Activated CD4-positive, alpha-beta T cell treated with anti-CD3 and anti-CD28 coated beads for 36 hours (primary cell): ENCODE measurements around the gene CD247. TPM values are rescaled to one million over a fixed set of nuclear protein-coding genes. Genes with fewer than 3 reads are reported as not detected.
A peak's percentile ranks its signal among the peaks of the same experiment; 100 is the strongest.

Source experiments
- ATAC-seq: fragments of 200-7000 bp; cut with Tn5 transposase; one replicate; pipeline ENCODE4 v1.10.0; 2021; ENCODE audit warnings: mild to moderate bottlenecking, moderate library complexity
- CTCF ChIA-PET: fragments of 350-600 bp; sonication (Branson Sonifier 250); formaldehyde crosslinking; loops from one replicate; lab custom pipeline; 2021; ENCODE audit warnings: antibody characterized with exemption; lab: Charles Lee
- POLR2A ChIA-PET: fragments of 350-600 bp; sonication (Branson Sonifier 250); formaldehyde crosslinking; loops from one replicate; lab custom pipeline; 2021; ENCODE audit warnings: antibody characterized with exemption, inconsistent platforms; lab: Charles Lee
- DNase-seq: peaks from one replicate; pipeline ENCODE4 v3.0.0-alpha.2; 2020
- H3K27ac Mint-ChIP-seq: one replicate; pipeline ENCODE4 v1.8.0; 2021; ENCODE audit warnings: mixed read lengths
- H3K27me3 Mint-ChIP-seq: one replicate; pipeline ENCODE4 v1.8.0; 2021; ENCODE audit warnings: mixed read lengths
- H3K36me3 Mint-ChIP-seq: one replicate; pipeline ENCODE4 v1.8.0; 2021; ENCODE audit warnings: low read depth, mixed read lengths
- H3K4me1 Mint-ChIP-seq: one replicate; pipeline ENCODE4 v1.8.0; 2021; ENCODE audit warnings: mixed read lengths
- H3K4me3 Mint-ChIP-seq: one replicate; pipeline ENCODE4 v1.8.0; 2021; ENCODE audit warnings: mild to moderate bottlenecking, moderate library complexity, mixed read lengths
- H3K9me3 Mint-ChIP-seq: one replicate; pipeline ENCODE4 v1.8.0; 2021; ENCODE audit warnings: low read depth, mixed read lengths
- intact Hi-C, 2 experiments: fragments of 100-400 bp; cut with DNase I in 1 of 2; cut with micrococcal nuclease in 1 of 2; formaldehyde crosslinking; loops; one replicate each; pipeline versions ENCODE4 v1.14.2 to v1.15.1; 2022 to 2024; cut with DNase I, micrococcal nuclease
- total RNA-seq, 2 experiments: library from RNA; stranded (reverse); gene quantifications; one replicate each; pipeline ENCODE4 v1.2.3, GENCODE V29; 2021

Gene CD247
- total RNA-seq, 2 experiments from 2014 or later: 149 TPM

GRCh38 chr1:167454894-167455785 is 63.2 kb downstream of the CD247 start:
- CTCF ChIA-PET: interaction anchor here (0.5 to 5.4 kb wide), 16 partner anchors 8 to 145 kb away, joined by 3 to 29 read pairs (median 6); partner anchors contain the start of gene CD247
- intact Hi-C loops: loop anchor here (2.0 to 5.0 kb wide), 4 partner anchors 46 to 257 kb away; partner anchors contain the start of gene POU2F1 (in 1 of the 2)
- H3K4me1 Mint-ChIP-seq: peaks cover 78% of the 10 kb centered on the region
- peak; percentile 58 for ATAC-seq
- peaks cover 33% of the 10 kb centered on the region for H3K36me3 Mint-ChIP-seq
- H3K4me3 Mint-ChIP-seq: peak overlapping the region; percentile 75
- POLR2A ChIA-PET: interaction anchor here (0.9 to 3.3 kb wide), 10 partner anchors 8 to 235 kb away, joined by 3 to 17 read pairs (median 4); partner anchors contain the start of genes CD247 and POU2F1
- DNase-seq: peak; percentile 88
- peak overlapping the region; percentile 86 for H3K27ac Mint-ChIP-seq
- no peaks in the 10 kb centered on the region for H3K27me3 Mint-ChIP-seq
- no peaks in the 10 kb centered on the region for H3K9me3 Mint-ChIP-seq

GRCh38 chr1:167454304-167454893 is 63.9 kb downstream of the CD247 start:
- Mint-ChIP-seq H3K9me3 (no peaks in the 10 kb centered on the region), H3K4me3 (peak overlapping the region; percentile 75), H3K27me3 (no peaks in the 10 kb centered on the region), H3K27ac (peak overlapping the region; percentile 86), H3K4me1 (peaks cover 73% of the 10 kb centered on the region), H3K36me3 (peaks cover 28% of the 10 kb centered on the region)
- POLR2A ChIA-PET: interaction anchor here (0.9 to 3.3 kb wide), 6 partner anchors 15 to 235 kb away, joined by 4 to 17 read pairs (median 6); partner anchors contain the start of genes CD247 and POU2F1
- CTCF ChIA-PET: interaction anchor here (0.5 to 5.4 kb wide), 12 partner anchors 10 to 146 kb away, joined by 3 to 29 read pairs (median 6); partner anchors contain the start of gene CD247
- ATAC-seq: no peak
- intact Hi-C loops: loop anchor here (2.0 kb wide), 3 partner anchors 46 to 234 kb away; partner anchors contain the start of gene POU2F1 (in 1 of the 2)
- DNase-seq: peak; percentile 57

GRCh38 chr1:167453123-167453522 is 65.2 kb downstream of the CD247 start:
- Mint-ChIP-seq H3K4me1 (peaks cover 77% of the 10 kb centered on the region), H3K36me3 (peaks cover 23% of the 10 kb centered on the region), H3K27me3 (no peaks in the 10 kb centered on the region), H3K4me3 (peak overlapping the region; percentile 53), H3K9me3 (no peaks in the 10 kb centered on the region), H3K27ac (peak overlapping the region; percentile 27)
- DNase-seq: no peak
- intact Hi-C loops: no loop called here
- CTCF ChIA-PET: interaction anchor here (0.8 to 5.4 kb wide), 5 partner anchors 23 to 86 kb away, joined by 3 to 29 read pairs (median 3); no protein-coding TSS in a partner anchor
- ATAC-seq: peak; percentile 14
- POLR2A ChIA-PET: interaction anchor here (0.6 to 1.2 kb wide), 5 partner anchors 28 to 66 kb away, joined by 3 to 5 read pairs (median 3); no protein-coding TSS in a partner anchor

DNA sequence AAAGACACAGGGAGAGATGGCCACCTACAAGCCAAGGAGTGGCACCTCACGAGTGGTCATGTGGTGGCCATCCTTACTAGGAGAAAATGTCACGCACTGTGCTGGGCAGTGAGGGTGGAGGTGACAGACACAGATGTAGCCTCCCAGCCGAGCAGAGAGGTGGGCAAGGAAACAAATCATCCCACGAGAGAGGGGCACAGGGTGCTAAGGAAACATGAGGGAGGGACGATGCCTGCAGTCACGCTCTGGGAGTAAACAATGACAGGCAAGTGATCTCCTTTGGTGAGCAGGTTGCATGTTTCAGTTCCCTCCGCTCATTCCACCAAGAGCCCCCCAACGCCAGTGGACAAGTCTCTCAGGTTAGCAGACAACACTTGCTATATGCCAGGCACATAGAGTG is 65.8 kb downstream of the CD247 start:
- H3K4me3 Mint-ChIP-seq: peak overlapping the region; percentile 22
- ChIA-PET POLR2A (interaction anchor here (0.8 to 1.2 kb wide), 2 partner anchors 42 to 63 kb away, joined by 3 to 4 read pairs; no protein-coding TSS in a partner anchor), CTCF (interaction anchor here (0.9 to 5.4 kb wide), 4 partner anchors 24 to 103 kb away, joined by 3 to 29 read pairs (median 4); no protein-coding TSS in a partner anchor)
- DNase-seq (no peak), ATAC-seq (no peak)
- H3K4me1 Mint-ChIP-seq: peaks cover 77% of the 10 kb centered on the region
- no peaks in the 10 kb centered on the region for H3K9me3 Mint-ChIP-seq
- H3K36me3 Mint-ChIP-seq: peaks cover 17% of the 10 kb centered on the region
- intact Hi-C loops: no loop called here
- peak overlapping the region; percentile 66 for H3K27ac Mint-ChIP-seq
- H3K27me3 Mint-ChIP-seq: no peaks in the 10 kb centered on the region

GRCh38 chr1:167450843-167451242 is 67.5 kb downstream of the CD247 start:
- ChIA-PET CTCF (interaction anchor here (0.6 to 1.6 kb wide), 7 partner anchors 21 to 939 kb away, joined by 3 to 10 read pairs (median 4); no protein-coding TSS in a partner anchor), POLR2A (interaction anchor here (0.6 to 1.6 kb wide), 3 partner anchors 50 to 186 kb away, joined by 3 to 9 read pairs (median 5); no protein-coding TSS in a partner anchor)
- no peak for ATAC-seq
- peak overlapping the region; percentile 87 for H3K27ac Mint-ChIP-seq
- no peaks in the 10 kb centered on the region for H3K27me3 Mint-ChIP-seq
- intact Hi-C loops: no loop called here
- H3K4me3 Mint-ChIP-seq: peak overlapping the region; percentile 51
- no peak for DNase-seq
- H3K4me1 Mint-ChIP-seq: peaks cover 77% of the 10 kb centered on the region
- peaks cover 27% of the 10 kb centered on the region for H3K36me3 Mint-ChIP-seq
- no peaks in the 10 kb centered on the region for H3K9me3 Mint-ChIP-seq

DNA sequence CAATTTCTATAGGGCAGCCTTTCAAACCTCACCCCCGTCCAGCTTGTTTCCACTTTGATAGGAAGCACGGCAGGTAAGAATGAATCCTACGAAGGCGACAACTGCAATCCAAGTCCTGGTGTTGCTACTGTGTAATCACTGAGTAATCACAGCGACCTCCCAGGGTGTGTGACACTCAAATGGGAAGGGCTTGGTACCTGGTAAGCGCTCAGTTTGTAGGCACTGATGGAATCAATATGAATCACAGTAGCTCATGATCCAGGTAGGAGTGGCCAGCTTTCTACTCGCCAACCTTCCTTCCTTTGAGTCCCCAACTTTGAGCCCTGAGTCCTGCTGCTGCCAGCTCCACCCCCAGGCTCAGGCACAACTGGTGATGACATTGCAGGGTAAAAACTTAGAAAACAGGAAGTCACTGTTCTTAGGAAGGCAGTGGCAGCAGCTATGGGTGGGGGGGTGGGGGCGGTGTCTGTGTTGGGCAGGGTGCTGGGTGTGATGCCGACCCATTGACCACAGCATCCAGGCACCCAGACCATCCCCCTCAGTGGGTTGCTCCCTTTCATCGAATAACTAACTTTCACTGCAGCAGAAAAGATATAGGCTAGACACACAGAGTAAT is 70.7 kb downstream of the CD247 start:
- Mint-ChIP-seq H3K4me1 (peaks cover 86% of the 10 kb centered on the region), H3K27me3 (no peaks in the 10 kb centered on the region), H3K27ac (peak overlapping the region; percentile 94), H3K36me3 (peaks cover 35% of the 10 kb centered on the region), H3K9me3 (no peaks in the 10 kb centered on the region), H3K4me3 (peak overlapping the region; percentile 56)
- ChIA-PET CTCF (interaction anchor here (0.5 to 2.3 kb wide), 28 partner anchors 8 to 267 kb away, joined by 3 to 15 read pairs (median 3); partner anchors contain the start of genes CD247 and CREG1), POLR2A (interaction anchor here (0.5 to 2.6 kb wide), 14 partner anchors 8 to 473 kb away, joined by 3 to 17 read pairs (median 4); partner anchors contain the start of genes CD247 and POU2F1)
- ATAC-seq (peak; percentile 86), DNase-seq (peak; percentile 87)
- intact Hi-C loops: loop anchor here (1.0 to 5.0 kb wide), 10 partner anchors 9 to 1815 kb away; partner anchors contain the start of genes POU2F1 (in 2 of the 2) and MGST3 (in 1 of the 2)

DNA sequence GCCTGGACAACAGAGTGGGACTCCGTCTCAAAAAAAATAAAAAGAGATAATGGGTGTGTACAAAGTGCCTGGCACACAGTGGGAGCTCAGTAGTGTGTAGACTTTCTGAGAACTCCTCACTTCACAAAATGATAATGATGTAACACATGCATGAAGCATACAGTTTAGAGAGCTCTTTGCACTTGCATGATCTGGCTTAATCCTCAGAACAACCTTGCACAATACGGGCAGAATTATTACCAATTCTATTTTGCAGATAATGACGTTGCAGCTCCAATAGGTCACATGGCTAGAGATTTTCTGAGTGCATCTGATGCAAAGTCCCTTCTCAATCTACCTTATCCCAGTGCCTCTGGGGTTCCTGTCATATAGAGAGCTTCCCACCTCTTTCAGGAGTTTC is 71.4 kb downstream of the CD247 start:
- ATAC-seq (no peak), DNase-seq (no peak)
- Mint-ChIP-seq H3K27me3 (no peaks in the 10 kb centered on the region), H3K27ac (peak overlapping the region; percentile 94), H3K9me3 (no peaks in the 10 kb centered on the region), H3K4me3 (peak overlapping the region; percentile 56), H3K4me1 (peaks cover 86% of the 10 kb centered on the region), H3K36me3 (peaks cover 36% of the 10 kb centered on the region)
- ChIA-PET POLR2A (interaction anchor here (0.6 to 2.6 kb wide), 11 partner anchors 9 to 227 kb away, joined by 3 to 17 read pairs (median 4); partner anchors contain the start of genes CD247 and POU2F1), CTCF (interaction anchor here (0.5 to 2.3 kb wide), 28 partner anchors 9 to 268 kb away, joined by 3 to 15 read pairs (median 3); partner anchors contain the start of genes CD247 and CREG1)
- intact Hi-C loops: loop anchor here (1.0 to 5.0 kb wide), 10 partner anchors 9 to 1815 kb away; partner anchors contain the start of genes POU2F1 (in 2 of the 2) and MGST3 (in 1 of the 2)

DNA sequence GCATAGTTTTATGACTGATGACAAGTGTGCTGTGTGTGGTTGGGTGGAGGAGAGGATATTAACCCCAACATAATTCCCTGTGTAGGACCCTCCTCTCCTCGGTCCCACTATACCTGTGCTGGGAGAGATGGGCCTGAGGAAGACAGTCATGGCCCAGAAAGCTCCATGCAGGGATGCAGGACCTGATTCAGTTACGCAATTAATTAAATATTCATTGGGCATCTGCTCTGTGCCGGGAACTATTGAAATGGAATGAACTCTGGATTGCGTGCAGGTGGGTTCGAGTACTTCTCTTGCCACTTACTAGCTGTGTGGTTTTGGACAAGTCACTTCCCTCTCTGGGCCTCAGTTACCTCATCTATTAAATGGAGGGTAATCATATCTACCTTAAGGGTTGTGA is 74.6 kb downstream of the CD247 start:
- H3K27me3 Mint-ChIP-seq: no peaks in the 10 kb centered on the region
- H3K36me3 Mint-ChIP-seq: peaks cover 53% of the 10 kb centered on the region
- no peak for DNase-seq
- CTCF ChIA-PET: interaction anchor here (0.6 to 4.2 kb wide), 17 partner anchors 11 to 377 kb away, joined by 3 to 41 read pairs (median 5); no protein-coding TSS in a partner anchor
- H3K9me3 Mint-ChIP-seq: no peaks in the 10 kb centered on the region
- intact Hi-C loops: loop anchor here in 1 of 2 experiments (5.0 kb wide), 1 partner anchor 41 kb away; no protein-coding TSS in a partner anchor
- POLR2A ChIA-PET: interaction anchor here (0.5 to 1.2 kb wide), 3 partner anchors 13 to 570 kb away, joined by 4 to 6 read pairs (median 4); no protein-coding TSS in a partner anchor
- peaks cover 86% of the 10 kb centered on the region for H3K4me1 Mint-ChIP-seq
- no peak overlapping the region for H3K4me3 Mint-ChIP-seq
- H3K27ac Mint-ChIP-seq: peak overlapping the region; percentile 40
- ATAC-seq: no peak

GRCh38 chr1:167442854-167443565 is 75.3 kb downstream of the CD247 start:
- Mint-ChIP-seq H3K4me1 (peaks cover 86% of the 10 kb centered on the region), H3K4me3 (no peak overlapping the region), H3K36me3 (peaks cover 60% of the 10 kb centered on the region), H3K9me3 (no peaks in the 10 kb centered on the region), H3K27ac (peak overlapping the region; percentile 68), H3K27me3 (no peaks in the 10 kb centered on the region)
- DNase-seq (no peak), ATAC-seq (no peak)
- CTCF ChIA-PET: interaction anchor here (0.6 to 4.2 kb wide), 22 partner anchors 12 to 376 kb away, joined by 3 to 41 read pairs (median 4); partner anchors contain the start of gene CD247
- intact Hi-C loops: loop anchor here (1.0 to 5.0 kb wide), 5 partner anchors 41 to 377 kb away; no protein-coding TSS in a partner anchor
- POLR2A ChIA-PET: interaction anchor here (1.2 kb wide), 1 partner anchor 13 kb away, joined by 4 read pairs; no protein-coding TSS in a partner anchor
